GM19452 (cell line): Measurements from ENCODE around the gene GPC1.
"Not testable (repeated sequence)": the region's sequence is repeated elsewhere in the genome, so short reads cannot be mapped to it uniquely, and the experiment has no call there.

Source experiments
- ATAC-seq: cut with Tn5 transposase; IDR thresholded peaks from one replicate; pipeline ENCODE4 v1.9.1; 2021; ENCODE audit not compliant: unreplicated experiment

GPC1 gene

DNA sequence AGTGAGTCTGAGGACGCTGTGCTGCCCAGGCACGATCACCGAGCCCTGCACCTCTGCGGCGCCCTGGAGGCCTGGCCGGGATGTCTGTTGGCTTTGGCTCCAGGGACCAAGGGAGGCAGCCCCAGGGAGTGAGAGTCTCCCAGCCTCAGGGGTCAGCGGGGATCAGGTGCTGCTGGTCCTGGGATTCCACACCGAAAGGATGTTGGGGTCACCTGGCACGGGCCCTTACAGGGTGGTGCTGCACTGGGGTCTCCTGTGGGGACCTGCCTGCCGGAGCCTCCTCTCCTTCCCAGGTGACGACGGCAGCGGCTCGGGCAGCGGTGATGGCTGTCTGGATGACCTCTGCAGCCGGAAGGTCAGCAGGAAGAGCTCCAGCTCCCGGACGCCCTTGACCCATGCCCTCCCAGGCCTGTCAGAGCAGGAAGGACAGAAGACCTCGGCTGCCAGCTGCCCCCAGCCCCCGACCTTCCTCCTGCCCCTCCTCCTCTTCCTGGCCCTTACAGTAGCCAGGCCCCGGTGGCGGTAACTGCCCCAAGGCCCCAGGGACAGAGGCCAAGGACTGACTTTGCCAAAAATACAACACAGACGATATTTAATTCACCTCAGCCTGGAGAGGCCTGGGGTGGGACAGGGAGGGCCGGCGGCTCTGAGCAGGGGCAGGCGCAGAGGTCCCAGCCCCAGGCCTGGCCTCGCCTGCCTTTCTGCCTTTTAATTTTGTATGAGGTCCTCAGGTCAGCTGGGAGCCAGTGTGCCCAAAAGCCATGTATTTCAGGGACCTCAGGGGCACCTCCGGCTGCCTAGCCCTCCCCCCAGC lies 30.5 kb downstream of the GPC1 start:
- no peak for ATAC-seq

DNA sequence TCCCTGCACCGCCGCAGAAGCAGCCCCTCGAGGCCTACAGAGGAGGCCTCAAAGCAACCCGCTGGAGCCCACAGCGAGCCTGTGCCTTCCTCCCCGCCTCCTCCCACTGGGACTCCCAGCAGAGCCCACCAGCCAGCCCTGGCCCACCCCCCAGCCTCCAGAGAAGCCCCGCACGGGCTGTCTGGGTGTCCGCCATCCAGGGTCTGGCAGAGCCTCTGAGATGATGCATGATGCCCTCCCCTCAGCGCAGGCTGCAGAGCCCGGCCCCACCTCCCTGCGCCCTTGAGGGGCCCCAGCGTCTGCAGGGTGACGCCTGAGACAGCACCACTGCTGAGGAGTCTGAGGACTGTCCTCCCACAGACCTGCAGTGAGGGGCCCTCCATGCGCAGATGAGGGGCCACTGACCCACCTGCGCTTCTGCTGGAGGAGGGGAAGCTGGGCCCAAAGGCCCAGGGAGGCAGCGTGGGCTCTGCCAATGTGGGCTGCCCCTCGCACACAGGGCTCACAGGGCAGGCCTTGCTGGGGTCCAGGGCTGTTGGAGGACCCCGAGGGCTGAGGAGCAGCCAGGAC lies 31.2 kb downstream of the GPC1 start:
- ATAC-seq = no peak

GRCh38 chr2:240467149-240467642 lies 31.7 kb downstream of the GPC1 start:
- no peak for ATAC-seq

DNA sequence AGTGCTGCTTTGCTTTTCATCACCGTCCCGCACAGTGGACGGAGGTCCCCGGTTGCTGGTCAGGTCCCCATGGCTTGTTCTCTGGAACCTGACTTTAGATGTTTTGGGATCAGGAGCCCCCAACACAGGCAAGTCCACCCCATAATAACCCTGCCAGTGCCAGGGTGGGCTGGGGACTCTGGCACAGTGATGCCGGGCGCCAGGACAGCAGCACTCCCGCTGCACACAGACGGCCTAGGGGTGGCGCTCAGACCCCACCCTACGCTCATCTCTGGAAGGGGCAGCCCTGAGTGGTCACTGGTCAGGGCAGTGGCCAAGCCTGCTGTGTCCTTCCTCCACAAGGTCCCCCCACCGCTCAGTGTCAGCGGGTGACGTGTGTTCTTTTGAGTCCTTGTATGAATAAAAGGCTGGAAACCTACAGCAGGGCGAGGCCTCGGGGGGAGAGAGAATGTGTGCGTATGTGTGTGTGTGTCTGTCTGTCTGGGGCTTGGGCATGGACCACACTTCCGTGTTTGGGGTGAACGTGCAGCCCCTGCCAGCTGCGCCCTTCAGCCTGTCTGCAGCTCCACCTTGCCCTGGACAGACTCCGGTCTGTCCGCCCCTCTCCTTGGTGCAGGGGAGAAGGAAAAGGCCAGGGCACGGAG lies 32.3 kb downstream of the GPC1 start:
- no peak for ATAC-seq

DNA sequence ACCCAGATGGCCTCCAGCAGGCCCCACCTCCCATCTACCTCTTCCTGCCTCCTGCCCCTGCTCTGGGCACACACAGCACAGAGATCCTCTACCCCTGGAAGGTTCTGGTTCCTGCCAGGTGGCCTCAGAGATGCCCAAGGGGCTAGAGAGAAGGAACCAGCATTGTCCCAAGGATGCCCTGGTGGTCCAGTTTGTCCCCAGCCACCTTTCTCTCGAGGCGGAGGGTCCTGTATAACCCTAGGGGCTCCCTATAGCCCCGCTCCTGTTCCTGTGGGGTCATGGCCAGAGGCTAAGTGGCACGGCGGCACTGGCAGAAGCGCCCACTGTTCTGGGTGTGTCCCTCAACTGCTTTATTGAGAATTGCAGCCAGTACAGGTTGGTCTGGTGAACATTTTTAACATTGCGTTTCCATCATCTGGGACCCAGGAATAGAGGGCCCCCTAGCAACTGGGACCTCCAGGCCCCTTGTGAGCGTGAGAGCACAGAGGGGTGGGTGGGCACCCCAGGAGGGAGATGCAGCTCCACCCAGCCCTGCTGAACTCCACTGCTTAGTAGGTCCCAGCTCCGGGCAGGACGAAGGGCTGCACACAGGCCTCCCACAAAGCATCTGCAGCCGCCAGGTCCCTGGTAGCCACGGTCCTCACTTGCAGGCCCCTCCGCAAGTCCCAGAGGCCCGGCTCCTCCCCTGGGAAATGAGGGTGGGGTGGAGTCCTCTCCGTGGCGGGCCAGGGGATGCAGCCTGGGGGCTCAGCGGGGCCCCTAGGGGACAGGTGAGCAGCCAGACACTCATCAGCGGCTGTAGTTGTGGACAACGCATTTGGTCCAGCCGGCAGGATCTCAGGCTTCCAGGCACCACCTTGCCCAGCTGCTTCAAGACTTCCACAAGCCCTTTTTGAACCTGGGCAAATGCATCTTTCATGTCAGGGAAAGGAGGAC lies 33.1 kb downstream of the GPC1 start:
- no peak for ATAC-seq

DNA sequence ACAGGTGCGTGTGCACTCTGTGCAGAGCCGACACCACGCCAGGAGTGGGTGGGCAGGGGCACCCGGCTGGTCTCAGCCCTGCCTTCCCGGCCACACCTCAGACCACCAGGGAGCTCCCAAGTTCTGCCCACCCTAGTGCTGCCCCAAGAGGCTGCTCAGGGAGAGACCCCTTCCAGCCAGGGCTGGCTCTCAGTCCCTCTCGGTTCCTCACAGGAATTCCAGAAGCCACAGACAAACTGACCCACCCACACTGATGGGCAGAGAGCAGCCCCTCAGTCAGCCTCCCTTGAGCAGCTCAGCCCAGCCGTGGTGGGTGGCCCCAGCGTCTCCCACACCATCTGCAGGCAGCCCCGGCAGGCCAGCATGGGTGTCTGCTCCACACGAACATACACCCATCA lies 33.8 kb downstream of the GPC1 start:
- ATAC-seq = no peak

DNA sequence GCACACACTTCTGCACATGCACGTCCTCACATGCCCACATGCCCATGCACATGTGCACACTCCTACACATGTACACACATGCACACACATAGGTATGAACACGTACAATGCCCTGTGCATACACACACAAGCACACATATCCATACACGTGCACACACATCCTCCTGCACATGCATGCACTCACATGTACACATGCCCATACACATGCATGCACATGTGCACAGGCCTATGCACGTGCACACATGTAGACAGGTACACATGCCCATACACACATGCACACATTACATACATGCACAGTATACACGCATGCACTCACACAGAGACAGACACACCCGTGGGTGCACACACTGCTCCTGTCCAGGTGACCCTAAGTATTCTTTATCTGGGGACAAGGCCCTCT lies 34.3 kb downstream of the GPC1 start:
- ATAC-seq = no peak

GRCh38 chr2:240472078-240472790 lies 36.8 kb downstream of the GPC1 start:
- no peak for ATAC-seq

- ATAC-seq = no peak
Measured at GRCh38 chr2:240473211-240473610, 37.7 kb downstream of the GPC1 start.

DNA sequence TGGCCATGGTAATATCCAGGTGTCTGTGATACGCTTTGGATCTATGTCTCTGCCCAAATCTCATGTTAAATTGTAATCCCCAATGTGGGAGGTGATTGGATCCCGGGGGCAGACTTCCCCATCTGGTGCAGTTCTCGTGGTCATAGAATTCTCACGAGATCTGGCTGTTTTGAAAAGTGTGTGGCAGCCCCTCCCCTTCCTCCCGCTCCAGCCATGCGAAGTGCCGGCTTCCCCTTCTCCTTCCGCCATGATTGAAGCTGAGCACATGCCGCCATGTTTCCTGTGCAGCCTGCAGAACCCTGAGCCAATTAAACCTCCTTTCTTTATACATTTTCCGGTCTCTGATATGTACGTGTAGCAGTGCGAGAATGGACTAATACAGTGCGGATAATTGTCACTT lies 42.5 kb downstream of the GPC1 start:
- no peak for ATAC-seq

- no peak for ATAC-seq
Measured at GRCh38 chr2:240478346-240479110, 43.1 kb downstream of the GPC1 start.

- no peak for ATAC-seq
Measured at GRCh38 chr2:240479111-240479501, 43.6 kb downstream of the GPC1 start.

DNA sequence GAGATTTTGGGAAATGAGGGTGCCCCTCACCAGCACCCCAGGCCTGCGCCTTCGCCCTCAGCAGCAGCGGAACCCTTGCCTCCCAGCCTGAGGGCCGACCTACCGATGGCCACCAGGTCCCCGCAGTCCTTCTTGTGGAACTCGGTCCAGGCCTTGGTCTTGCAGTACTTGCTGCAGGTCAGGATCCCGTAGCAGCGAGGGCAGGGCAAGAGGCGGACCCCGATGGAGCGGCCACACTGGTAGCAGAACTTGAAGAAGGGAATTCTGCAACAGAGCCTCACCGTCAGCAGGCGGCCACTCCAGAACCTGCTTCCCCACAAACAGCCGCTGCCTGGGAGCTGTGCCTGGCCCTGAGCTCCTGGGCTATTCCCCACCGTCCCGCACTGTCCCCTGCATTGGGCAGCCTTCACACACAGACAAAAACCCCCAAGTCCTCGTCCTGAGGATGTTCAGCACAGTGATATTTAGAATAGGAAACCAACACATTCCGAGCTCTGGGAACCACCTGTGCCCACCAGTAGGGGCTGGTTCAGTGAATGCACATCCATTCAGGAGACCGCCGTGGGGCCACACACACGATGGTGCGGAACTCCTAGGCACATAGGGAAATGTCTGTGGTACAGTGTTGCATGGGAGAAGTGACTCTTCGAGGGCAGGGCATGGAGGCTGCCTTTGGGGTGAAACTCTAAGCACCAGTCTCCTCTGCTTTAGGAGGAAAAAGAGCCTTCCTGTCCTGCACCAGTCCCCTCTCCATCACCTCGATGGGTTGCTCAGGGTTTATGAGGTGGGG lies 45.6 kb downstream of the GPC1 start:
- ATAC-seq = no peak

DNA sequence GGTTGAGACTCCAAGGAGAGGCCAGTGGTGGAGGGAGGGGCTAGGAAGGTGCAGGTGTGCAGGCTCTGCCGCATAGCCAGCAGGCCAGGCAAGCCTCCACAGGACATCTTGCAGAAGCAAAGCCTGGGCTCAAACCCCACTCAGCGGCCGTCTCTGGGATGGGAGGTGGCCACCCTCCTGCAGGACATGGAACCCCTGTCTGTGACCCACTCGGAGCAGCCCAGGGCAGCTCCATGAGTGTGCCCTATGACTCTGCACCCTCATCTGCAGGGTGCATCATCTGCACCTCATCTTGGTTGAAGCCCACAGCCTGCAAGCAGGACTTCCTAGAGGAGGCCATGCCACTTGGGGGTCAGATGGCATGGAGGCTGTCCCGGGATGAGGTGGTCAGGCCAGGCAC lies 46.3 kb downstream of the GPC1 start:
- no peak for ATAC-seq

DNA sequence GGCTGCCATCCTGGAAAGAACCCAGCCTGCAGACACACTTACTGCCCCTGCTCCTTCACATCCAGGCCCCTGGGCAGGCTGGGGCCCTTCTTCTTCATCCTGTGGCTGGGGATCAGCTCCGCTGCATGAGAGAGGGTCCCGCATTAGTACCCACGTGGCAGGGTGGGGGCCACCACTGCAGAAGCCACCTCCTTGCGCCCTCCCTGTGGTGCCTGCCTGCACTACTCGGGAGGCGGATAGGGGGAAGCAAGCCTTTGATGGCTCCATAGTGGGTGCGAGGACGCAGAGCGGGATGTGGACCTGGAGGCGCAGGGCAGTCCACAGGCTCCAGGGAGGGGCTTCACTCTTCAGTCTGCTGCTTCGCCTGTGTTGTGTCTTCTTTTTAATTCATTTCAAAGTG lies 46.7 kb downstream of the GPC1 start:
- ATAC-seq = no peak

DNA sequence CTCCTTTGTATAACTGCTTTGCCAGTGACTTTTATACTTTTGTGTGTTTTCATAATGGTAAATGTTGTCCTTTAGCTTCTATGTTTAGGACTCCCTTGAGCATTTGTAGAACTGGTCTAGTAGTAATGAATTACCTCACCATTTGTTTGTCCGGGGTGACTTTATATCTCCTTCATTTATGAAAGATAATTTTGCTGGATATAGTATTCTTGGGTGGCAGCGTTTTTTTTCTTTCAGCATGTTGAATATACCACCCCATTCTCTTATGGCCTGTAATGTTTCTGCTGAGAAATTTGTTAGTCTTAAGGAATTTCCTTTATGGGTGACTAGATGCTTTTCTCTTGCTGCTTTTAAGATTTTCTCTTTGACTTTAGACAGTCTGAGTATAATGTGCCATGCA lies 56.0 kb downstream of the GPC1 start:
- no peak for ATAC-seq

GRCh38 chr2:240494194-240494793 lies 58.8 kb downstream of the GPC1 start:
- ATAC-seq = no peak

DNA sequence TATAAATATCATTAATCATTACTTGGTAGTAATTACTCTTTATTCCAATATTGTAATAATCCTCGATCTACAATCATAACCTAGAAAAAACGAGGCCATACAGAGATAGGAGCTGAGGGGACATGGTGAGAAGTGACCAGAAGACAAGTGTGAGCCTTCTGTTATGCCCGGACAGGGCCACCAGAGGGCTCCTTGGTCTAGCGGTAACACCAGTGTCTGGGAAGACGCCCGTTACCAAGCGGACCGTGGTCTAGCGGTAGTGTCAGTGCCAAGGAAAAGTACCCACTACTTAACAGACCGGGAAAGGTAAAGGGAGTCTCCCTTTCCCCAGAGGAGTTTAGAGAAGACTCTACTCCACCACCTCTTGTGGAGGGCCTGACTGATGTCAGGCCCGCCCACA lies 59.5 kb downstream of the GPC1 start:
- not testable (repeated sequence) for ATAC-seq

DNA sequence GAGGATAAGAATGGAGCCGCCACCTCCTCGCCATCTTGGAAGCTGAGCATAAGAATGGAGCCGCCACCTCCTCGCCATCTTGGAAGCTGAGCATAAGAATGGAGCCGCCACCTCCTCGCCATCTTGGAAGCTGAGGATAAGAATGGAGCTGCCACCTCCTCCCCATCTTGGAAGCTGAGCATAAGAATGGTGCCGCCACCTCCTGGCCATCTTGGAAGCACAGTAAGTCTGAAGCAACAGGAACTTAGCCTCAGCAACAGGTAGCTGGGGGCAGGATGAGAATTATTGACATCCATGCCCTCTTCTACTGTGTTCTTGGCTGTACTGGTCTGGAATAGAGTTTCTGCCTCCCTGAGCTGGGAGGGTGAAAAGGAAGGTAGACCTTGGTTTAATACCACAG lies 61.6 kb downstream of the GPC1 start:
- ATAC-seq = not testable (repeated sequence)
